Retinal pigment epithelial cell (primary cell): Measurements from ENCODE around the gene AGFG2.
"Not testable (repeated sequence)": the region's sequence is repeated elsewhere in the genome, so short reads cannot be mapped to it uniquely, and the experiment has no call there.

ENCODE experiments used
- DNase-seq: peaks from one replicate; pipeline ENCODE4 v3.0.0-alpha.2; 2010; ENCODE audit warnings: low read depth
- H3K4me3 ChIP-seq: 2 replicates; pipeline ENCODE4 v1.5.1; 2011; ENCODE audit warnings: mild to moderate bottlenecking, low read length, control low read depth, moderate library complexity
- CTCF ChIP-seq: conservative IDR thresholded peaks from 2 replicates; pipeline ENCODE4 v1.5.1; 2011; ENCODE audit warnings: low read depth, low read length, control low read depth, inconsistent platforms

Gene AGFG2

GRCh38 chr7:100496509-100496908 lies 42.5 kb upstream of the AGFG2 start:
- no peak for TF ChIP-seq CTCF
- no peak overlapping the region for H3K4me3 ChIP-seq
- no peak for DNase-seq

- DNase-seq, H3K4me3 ChIP-seq: not testable (repeated sequence)
Observed at GRCh38 chr7:100500743-100501142, 38.3 kb upstream of the AGFG2 start.

GRCh38 chr7:100504031-100504430 lies 35.0 kb upstream of the AGFG2 start:
- DNase-seq, H3K4me3 ChIP-seq: not testable (repeated sequence)

- DNase-seq: no peak
- H3K4me3 ChIP-seq: no peak overlapping the region
- no peak for TF ChIP-seq CTCF
Observed at GRCh38 chr7:100504887-100505611, 34.0 kb upstream of the AGFG2 start.

- no peak for DNase-seq
- no peak overlapping the region for H3K4me3 ChIP-seq
- TF ChIP-seq CTCF: no peak
Observed at GRCh38 chr7:100506356-100506923, 32.6 kb upstream of the AGFG2 start.

GRCh38 chr7:100509231-100509630 lies 29.8 kb upstream of the AGFG2 start:
- no peak for DNase-seq
- H3K4me3 ChIP-seq: no peak overlapping the region
- TF ChIP-seq CTCF: no peak

GRCh38 chr7:100510437-100511239 lies 28.4 kb upstream of the AGFG2 start:
- TF ChIP-seq CTCF: no peak
- no peak for DNase-seq
- no peak overlapping the region for H3K4me3 ChIP-seq

GRCh38 chr7:100513212-100513810 lies 25.7 kb upstream of the AGFG2 start:
- no peak overlapping the region for H3K4me3 ChIP-seq
- no peak for DNase-seq
- no peak for TF ChIP-seq CTCF
